GM18868 (cell line): ENCODE data around the gene CTRB1.
"Not testable (repeated sequence)": the region's sequence is repeated elsewhere in the genome, so short reads cannot be mapped to it uniquely, and the experiment has no call there.

Experiments
- ATAC-seq: cut with Tn5 transposase; IDR thresholded peaks from one replicate; pipeline ENCODE4 v1.9.1; 2021; ENCODE audit warnings: mild to moderate bottlenecking, moderate library complexity; ENCODE audit not compliant: unreplicated experiment

CTRB1 gene

DNA sequence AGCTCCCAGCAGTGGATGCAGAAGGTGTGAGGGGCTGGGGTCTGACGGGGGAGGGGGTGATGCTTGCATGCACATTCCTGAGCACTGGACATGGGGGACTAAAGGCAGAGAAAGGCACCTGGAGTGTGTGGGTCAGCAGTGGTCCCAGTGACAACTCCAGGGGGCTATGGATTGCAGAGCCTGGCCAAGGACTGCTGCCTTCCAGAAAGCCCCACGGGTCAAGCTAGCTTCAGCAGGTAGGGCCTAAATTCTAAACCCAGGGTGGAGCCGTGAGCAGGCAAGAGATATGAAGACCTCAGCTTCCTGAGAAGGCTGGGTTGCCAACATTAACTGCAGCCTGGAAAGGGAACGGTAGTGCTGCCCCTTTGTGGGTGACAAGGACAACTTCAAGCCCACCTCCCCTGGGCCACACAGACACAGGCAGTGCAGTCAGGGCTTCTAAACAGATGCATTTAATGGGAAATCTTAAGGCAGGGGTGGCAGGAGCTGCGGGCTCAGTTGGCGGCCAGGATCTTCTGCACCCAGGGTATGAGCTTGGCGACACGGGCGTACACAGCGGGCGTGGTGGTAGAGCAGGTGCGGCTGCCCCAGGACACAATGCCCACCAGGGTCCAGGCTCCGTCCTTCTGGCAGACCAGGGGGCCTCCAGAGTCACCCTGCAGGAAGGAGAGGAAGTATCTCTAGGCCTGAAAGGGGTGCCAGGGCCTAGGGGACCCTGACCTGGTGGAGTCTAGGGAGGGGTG is 14.9 kb upstream of the CTRB1 start:
- no peak for ATAC-seq

DNA sequence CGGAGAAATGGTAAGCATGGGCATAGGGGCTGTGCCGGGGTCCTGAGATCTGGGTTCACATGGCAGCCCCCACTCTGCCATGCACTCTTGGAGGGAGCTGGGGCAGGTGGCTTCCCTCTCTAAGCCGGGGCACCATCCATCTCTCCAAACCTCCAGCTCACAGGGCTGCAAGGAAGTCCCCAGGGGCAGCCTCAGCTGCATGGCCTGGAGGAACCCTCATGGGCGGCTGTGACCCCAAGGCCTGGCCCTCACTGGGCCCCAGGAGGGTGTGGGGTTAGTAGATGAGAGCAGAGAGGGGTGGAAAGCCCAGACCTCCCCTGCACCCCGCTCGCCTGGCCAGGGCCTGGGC is 14.4 kb upstream of the CTRB1 start:
- no peak for ATAC-seq

DNA sequence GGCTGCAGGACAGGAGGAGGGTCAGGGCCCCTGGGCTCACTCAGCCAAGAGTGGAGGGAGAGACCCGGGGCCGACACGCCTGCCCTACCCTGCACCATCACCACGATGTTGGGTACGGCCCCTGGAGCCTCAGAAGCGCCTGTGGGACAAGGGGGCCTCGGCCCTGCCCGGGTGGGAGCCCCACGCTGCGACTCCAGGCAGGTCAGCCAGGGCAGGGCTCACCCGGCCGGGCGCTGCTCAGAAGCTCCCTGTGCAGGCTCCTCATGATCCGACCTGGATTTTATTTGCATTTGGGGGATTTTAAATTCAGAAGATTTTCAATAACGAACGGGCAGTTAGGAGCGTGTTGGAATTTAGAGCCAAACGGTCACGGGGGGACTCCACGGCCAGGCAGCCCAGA is 13.9 kb upstream of the CTRB1 start:
- not testable (repeated sequence) for ATAC-seq

DNA sequence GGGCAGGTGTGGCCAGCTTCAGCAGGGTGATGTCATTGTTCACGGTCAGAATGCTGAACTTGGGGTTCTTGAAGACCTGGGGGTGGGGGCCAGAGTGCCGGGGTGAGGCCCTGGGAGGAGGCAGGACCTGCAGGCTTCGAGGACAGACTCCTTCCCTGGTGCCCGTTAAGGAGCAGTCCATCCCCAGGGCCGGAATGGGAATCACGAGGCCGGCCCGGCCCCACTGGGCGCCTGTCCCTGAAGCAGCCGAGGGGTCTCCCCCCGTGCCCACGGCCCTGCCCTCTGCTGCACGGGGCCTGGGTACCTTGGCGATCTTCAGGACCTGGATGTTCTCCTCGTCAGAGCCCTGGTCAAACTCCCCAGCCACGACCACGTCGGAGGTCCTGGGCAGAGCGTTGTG is 13.3 kb upstream of the CTRB1 start:
- ATAC-seq: not testable (repeated sequence)

DNA sequence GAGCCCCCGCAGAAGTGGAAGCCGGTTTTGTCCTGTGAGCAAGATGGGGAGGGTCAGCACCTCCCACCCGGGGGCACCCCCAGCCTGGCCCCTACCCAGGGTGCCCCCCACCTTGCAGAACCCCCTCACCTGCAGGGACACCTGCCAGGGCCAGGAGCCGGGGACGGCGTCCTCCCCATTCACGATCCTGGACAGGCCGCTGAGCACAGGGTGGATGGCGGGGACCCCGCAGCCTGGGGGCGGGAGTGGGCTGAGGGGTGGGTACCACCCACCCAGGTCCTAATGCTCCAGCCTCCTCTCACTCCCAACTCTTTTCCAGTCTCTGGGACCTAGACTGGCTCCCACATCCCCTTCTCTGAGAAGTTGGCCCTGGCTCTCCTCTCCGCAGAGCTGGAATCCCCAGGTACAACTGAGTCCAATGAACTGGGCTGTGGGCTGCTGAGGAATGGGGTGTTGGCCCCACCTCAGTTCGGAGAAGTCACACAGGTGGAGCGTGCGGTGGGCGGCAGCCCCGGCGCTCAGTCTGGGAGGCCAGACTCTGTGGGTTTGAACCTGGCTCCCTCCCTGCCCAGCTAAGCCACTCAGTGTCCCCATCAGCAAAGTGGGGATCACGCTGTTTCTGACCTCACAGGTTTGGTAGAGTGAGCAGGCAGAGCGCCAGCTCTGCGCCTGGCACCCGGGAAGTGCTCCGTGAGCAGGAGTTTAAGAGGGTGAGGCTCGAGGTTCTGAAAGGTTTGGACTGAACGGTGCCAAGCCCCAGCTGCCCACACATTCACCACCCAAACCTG is 12.6 kb upstream of the CTRB1 start:
- ATAC-seq: peak; percentile 21

DNA sequence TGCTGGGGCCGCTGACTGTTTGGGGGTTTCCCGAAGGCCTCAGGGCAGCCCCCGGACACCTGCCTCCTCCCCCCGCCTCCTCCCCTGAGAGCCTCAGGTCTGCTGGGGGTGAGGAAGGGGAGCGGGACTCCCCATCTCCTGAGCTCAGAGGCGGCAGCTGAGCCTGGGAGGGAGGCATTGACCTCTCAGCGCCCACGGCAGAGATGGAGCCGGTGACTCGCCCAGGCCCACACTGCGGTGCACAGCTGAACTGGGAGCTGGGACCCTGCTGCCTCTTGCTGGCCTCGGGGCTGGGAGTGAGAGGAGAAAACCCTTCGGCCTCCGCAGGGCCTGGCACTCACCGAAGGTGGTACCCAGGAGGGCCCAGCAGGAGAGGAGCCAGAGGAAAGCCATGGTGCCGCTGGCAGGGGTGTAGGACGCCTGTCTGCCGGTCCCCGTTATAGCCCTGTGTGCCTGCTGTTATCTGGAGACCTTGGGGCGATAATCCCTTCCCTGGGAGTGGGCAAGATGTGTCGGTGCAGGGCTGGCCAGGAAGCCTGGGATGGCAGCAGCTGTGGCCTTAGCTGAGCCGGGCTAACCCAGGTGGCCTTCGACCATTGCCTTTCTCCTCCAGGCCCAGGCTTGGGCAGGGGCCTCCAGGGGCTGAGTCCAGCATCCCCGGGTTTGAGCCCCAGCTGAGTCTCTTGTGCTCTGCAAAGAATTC is 11.9 kb upstream of the CTRB1 start, which contains the start of gene CTRB2:
CTRB2 (minus strand) TSS at position 413 of the 703 bp plus-strand sequence; CDS start at position 393, 20 bp downstream.
- peak; percentile 78 for ATAC-seq

DNA sequence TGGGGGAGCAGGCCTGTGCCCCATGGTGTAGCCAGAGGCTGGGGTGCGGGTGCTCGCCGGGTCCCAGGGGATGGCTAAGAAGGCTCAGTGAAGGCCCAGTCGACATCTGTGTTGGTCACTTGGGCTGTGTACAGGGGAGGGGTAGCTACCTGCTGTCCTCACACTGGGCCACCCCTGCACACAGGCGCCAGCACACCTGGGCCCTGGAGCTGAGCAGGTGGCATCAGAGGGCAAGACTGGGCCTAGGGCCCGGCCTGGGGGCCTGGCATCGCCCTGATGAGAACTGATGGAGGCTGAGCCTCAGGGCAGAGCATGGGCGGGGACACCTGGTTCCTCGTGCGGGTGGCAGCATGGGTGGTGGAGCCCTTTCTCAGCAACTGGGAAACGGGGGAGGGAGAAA is 11.0 kb upstream of the CTRB1 start:
- ATAC-seq: no peak

DNA sequence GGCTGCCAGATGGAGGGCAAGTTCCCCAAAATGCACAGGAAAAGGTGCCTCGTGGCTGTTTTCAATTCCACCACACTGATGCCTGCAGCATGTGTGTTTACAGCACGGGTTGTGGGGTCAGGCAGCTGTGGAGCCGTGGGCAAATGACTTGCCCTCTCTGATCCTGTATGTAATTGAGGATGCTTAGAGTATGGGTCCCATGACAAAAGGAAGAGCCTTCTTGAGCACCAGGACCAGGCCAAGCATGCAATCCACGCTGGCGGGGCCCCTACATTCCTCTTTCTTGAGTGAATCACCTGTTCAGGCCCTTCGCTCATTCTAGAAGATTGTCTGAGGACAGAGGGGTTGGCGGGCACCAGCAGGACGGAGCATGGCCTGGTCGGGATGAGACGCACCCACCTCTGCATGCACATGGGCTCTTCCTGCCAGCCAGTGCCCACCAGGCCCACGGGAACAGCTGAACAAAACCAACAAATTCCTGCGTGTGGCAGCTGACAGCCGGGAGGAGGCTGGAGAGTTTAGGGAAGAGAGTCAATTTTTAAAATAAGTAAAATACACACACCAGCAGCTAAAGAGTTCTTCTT is 10.5 kb upstream of the CTRB1 start:
- ATAC-seq: no peak

DNA sequence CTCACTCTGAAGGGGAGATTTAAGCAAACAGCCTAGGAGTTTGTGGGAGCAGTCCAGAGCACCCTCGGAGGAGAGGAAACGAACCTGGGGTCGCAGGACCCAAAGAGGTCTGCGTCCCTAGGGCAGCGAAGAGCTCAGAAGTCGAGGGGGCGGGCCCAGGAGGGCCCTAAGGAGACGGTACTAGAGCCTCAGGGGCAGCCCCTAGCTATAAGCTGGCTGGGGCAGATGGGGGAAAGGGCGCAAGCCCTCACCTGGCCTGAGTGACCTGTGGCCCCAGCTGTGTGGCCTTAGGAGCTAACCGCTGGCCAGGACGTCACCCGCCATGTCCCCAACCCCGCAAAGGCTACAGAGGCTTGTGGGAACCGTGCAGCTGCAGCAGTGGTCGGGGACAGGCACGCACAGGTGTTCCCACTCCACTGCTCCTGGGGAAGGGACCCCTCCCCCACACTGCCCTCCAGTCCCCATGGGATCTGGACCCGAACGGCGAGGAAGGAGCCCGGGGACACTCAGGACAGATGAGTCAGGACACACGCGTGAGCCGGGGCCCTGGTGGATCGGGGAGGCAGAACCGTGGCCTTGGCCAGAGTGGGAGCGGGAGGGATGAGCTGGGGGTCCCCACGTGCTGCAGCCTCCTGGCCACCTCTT is 9.8 kb upstream of the CTRB1 start:
- ATAC-seq: no peak

DNA sequence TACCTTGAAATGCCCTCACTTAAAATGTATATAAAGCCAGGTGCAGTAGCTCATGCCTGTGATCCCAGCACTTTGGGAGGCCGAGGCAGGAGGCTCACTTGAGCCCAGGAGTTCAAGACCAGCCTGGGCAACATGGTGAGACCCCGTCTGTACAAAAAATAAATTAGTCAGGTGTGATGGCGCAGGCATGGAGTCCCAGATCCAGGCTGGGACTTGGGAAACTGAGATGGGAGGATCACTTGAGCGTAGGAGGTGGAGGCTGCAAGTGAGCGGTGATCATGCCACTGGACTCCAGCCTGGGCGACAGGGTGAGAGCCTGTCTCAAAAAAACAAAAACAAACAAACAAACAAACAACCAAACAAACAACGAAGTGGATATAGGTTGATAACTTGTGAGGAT is 9.3 kb upstream of the CTRB1 start:
- ATAC-seq: not testable (repeated sequence)

DNA sequence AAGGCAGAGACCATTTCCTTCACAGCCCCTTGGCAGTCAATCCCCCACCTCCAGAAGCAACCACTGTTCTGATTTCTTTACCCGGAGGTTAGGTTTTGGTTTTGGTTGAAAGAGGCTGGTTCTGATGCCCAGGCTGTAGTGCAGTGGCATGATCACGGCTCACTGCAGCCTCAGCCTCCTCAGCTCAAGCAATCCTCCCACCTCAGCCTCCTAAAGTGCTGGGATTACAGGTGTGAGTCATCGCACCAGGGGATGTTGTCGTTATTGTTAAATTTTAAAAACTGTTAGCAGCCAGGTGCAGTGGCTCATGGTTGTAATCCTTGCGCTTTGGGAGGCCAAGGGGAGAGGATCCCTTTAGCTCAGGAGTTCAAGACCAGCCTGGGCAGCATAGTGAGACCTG is 8.8 kb upstream of the CTRB1 start:
- ATAC-seq: no peak

DNA sequence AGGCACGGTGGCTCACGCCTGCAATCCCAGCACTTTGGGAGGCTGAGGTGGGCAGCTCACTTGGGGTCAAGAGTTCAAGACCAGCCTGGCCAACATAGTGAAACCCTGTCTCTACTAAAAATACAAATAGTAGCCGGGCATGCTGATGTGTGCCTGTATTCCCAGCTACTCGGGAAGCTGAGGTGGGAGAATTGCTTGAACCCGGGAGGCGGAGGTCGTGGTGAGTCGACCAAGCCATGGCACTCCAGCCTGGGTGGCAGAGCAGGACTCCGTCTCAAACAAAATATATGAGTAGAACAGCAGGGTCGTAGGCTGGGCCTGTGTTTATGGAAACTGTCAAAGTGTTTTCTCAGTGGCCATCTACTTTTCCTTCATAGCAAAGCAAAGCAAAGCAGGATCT is 7.5 kb upstream of the CTRB1 start:
- ATAC-seq: not testable (repeated sequence)

DNA sequence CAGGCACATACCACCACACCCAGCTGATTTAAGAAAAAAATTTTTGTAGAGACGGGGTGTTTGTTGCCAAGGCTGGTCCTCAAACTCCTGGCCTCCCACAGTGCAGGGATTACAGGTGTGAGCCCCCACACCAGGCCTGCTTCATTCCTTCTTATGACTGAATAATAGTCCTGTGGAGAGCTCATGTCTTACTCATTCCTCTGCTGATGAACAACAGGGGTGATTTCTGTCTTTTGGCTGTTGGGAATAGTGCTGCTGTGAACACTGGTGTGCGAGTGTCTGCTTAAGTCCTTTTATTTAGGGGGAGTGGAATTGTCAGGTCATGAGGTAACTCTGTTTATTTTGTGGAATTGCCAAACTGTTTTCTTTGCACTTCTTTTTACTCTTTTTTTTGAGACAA is 2.7 kb upstream of the CTRB1 start:
- ATAC-seq: no peak

DNA sequence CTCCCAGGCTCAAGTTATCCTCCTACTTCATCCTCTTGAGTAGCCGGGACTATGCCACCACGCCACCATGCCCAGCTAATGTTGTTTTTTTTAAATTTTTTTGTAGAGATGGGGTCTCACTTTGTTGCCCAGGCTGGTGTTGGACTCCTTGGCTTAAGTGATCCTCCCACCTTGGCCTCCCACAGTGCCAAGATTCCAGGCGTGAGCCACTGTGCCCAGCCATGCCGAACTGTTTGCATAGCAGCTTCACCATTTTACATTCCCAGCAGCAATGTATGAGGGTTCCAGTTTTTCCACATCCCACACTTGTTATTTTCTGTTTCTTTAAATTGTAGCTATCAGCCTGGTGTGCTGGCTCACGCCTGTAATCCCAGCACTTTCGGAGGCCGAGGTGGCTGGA is 2.2 kb upstream of the CTRB1 start:
- no peak for ATAC-seq

DNA sequence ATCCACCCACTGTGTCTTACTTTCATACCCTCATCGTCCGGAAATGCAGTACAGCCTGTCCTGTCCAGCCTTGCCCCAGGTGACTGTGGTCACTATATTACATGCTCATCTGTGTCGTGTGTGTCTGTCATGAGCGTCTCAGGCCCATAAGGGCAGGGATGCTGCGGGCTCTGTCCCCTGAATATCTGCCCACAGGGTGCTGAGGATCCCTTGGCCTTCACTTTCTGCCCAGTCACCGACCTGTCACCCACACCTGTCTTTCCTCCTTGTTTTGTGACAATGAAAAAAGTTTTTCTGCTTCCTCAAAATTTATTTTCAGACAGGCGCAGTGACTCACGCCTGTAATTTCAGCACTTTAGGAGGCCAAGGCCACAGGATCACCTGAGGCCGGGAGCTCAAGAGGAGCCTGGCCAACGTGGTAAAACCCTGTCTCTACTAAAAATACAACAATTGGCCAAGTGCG is 1.4 kb upstream of the CTRB1 start:
- no peak for ATAC-seq

DNA sequence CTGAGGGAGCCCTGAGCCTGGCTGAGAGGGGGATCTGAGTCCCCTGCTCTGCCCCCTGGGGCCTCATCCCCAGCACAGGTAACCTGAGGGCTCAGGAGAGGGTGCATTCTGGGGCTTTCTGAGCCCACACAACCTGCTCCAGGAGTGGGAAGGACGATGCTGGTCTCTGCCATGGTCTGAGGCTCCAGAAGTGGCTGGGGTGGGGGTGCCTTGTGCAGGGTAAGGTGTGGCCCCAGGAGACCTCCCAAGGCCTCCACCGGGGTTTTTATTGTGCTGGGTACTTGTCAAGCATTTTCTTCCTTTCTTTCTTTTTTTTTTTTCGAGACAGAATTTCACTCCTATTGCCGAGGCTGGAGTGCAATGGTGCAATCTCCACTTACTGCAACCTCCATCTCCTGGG is 300 bp downstream of the CTRB1 start:
- no peak for ATAC-seq

DNA sequence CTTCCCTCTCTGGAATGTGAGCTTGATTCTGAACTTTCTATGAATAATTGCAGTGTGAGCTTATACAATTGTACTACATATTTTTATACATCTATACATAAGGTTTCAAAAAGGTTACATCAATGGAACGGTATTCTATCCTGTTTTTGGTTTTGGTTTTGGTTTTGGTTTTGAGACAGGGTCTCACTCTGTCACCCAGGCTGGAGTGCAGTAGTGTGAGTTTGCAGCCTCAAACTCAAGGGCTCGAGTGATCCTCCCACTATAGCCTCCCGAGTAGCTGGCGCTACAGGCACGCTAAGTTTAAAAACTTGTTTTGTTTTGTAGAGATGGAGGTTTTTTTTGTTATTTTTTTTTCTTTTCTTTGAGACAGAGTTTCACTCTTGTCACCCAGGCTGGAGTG is 1.1 kb downstream of the CTRB1 start:
- ATAC-seq: peak; percentile 51

DNA sequence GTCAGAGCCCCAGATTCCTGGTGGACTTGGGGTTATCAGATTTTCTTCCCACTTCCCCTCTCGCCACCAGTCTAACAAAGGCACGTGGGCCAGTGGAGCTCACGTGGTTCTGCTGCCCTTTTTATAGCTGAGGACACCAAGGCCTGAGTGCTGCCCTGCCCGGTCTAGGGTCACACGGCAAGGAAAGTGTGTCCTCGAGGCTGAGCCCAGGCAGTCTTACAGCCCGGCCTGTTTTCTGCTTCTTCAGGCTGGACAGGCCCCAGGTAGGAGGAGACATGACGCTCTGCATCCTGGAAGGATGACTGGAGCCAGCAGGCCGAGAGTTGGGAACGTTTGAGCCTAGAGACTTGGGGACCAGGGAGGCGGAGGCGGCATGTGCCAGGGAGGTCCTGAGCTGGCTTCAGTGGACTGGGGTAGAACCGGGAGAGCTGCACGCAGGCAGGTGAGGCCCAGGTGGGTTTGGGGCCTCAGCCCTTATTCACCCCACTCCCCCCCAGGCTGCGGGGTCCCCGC is 3.5 kb downstream of the CTRB1 start:
- ATAC-seq: no peak

DNA sequence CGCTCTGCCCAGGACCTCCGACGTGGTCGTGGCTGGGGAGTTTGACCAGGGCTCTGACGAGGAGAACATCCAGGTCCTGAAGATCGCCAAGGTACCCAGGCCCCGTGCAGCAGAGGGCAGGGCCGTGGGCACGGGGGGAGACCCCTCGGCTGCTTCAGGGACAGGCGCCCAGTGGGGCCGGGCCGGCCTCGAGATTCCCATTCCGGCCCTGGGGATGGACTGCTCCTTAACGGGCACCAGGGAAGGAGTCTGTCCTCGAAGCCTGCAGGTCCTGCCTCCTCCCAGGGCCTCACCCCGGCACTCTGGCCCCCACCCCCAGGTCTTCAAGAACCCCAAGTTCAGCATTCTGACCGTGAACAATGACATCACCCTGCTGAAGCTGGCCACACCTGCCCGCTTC is 4.3 kb downstream of the CTRB1 start:
- ATAC-seq: not testable (repeated sequence)

DNA sequence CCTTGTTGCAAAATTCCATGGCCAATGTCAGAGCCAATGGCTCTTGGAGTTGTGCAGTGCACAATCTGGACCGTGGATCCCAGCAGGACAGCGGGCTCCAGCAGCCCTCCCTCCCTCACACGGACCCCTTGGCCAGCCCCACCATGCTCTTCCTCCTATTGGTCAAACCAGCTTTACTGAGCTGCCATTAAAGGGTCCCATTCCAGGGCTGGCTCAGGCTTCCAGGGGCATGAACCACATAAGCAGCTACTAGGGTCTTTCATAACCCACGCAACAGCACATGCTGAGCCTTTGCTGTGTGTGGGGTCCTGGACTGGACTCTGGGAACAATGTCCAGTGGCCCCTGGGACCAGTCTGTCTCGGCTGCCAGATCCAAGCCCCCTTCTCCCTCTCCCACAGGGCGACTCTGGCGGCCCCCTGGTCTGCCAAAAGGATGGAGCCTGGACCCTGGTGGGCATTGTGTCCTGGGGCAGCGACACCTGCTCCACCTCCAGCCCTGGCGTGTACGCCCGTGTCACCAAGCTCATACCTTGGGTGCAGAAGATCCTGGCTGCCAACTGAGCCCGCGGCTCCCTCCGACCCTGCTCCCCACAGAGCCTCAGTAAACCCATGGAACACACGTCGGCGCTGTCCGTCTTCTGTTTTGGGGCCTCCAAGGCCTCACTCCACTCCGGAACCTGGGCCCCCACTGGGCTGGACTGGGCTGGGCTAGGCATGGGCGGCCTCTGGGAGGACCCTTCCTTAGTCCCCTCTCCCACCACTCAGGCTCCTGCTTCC is 5.7 kb downstream of the CTRB1 start:
- no peak for ATAC-seq
